ENCODE results near the gene BRICD5.

BRICD5 gene

DNA sequence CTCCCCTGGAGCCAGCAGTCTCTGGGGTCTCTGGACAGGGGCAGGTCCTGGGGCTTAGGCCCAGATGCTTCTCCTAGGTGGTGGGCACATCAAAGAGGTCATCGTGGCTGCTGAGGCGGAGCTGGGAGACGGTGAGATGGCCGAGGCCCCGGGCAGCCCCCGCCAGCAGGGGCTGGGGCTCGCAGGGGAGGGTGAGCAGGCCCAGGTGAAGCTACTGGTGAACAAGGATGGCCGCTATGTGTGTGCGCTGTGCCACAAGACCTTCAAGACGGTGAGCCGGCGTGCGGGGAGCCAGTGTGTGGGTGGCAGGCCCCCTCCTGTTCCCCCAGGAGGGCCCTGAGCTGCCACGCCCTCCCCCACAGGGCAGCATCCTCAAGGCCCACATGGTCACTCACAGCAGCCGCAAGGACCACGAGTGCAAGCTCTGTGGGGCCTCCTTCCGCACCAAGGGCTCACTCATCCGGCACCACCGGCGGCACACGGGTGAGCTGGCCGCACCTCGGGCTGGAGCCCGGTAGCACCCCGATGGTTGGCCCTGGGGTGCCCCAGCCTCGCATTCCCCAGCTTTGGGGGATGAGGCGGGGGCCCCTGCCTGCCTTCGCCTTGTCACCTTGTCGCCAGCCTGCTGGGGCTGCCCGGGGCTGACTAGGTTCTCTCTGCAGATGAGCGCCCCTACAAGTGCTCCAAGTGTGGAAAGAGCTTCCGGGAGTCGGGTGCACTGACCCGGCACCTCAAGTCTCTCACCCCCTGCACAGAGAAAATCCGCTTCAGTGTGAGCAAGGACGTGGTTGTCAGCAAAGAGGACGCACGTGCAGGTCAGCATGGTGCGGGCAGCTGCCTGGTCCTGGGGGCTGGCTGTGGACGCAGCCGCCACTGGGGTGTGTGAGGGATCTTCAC, 21.7 kb upstream of the BRICD5 start:
- no peak overlapping the region for H3K27ac ChIP-seq
- no peak for TF ChIP-seq ZFX (IDR thresholded peaks at IDR 0.05; ENCODE audit: borderline replicate concordance)
- TF ChIP-seq, protein P1, sequence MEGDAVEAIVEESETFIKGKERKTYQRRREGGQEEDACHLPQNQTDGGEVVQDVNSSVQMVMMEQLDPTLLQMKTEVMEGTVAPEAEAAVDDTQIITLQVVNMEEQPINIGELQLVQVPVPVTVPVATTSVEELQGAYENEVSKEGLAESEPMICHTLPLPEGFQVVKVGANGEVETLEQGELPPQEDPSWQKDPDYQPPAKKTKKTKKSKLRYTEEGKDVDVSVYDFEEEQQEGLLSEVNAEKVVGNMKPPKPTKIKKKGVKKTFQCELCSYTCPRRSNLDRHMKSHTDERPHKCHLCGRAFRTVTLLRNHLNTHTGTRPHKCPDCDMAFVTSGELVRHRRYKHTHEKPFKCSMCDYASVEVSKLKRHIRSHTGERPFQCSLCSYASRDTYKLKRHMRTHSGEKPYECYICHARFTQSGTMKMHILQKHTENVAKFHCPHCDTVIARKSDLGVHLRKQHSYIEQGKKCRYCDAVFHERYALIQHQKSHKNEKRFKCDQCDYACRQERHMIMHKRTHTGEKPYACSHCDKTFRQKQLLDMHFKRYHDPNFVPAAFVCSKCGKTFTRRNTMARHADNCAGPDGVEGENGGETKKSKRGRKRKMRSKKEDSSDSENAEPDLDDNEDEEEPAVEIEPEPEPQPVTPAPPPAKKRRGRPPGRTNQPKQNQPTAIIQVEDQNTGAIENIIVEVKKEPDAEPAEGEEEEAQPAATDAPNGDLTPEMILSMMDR (IDR thresholded peaks at IDR 0.05), result no peak

DNA sequence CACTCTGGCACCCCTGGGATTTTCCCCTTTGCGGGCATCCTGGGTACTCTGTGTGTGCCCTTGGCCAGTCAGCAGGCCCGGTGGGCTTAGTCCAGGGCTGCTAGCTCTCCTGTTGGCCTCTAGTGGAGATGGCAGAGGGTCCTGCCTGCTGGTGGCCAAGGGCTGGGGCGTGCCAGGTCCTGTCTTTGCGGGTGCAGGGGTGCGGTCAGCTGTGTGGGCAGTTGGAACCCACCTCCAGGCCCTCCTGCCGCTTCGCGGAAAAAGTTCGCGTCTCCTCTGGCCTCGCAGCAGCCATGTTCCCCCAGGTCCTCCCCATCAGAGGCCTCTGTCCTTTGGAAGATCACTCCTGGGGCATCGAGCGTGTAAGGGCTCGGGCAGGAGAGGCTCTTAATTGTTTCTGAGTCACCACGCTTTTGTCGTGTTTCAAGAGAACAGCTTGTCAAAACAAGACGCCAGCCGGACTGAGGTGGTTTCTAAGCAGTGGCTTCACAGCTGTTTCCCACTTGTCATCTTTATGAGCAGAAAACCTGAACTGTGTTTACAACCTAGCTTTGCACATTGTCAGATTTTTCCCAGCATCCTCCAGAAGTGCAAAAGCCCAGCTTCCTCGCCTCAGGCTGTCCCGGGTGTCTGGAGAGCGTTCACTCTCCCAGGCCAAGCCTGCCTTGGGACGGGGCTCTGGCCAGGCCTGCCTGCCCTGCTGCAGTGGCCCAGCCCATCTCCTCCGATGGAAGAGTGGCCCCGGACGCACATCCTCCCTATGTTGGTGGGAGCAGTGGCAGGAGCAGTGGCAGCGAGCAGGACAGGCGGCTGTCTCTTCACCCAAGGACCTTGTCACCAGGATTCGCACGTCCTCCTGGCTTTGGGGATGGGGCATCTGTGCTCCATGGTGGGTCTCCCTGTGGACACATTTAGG, 20.6 kb upstream of the BRICD5 start:
- no peak overlapping the region for H3K27ac ChIP-seq
- TF ChIP-seq ZFX (IDR thresholded peaks at IDR 0.05; ENCODE audit: borderline replicate concordance), result no peak
- TF ChIP-seq, protein P1 (IDR thresholded peaks at IDR 0.05), result no peak

DNA sequence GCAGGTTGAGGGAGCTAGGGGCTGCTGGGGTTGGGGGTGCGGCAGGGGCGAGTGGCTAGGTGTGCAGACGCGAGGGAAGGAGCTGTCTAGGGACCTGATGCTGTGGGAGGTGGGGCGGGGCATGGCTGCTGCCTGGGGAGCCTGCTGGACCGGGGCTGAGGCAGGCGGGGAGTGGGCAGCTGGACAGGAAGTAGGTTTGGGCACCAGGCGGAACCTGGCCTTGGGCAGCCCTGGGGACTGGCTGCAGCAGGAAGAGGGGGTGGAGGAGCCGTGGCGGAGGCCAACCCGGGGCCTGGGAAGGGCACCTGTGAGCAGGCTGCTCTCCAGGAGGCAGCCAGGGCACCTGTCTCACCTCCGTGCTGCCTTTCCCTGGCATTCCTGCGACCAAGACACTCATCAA, 19.7 kb upstream of the BRICD5 start:
- no peak for TF ChIP-seq ZFX (IDR thresholded peaks at IDR 0.05; ENCODE audit: borderline replicate concordance)
- TF ChIP-seq, protein P1 (IDR thresholded peaks at IDR 0.05), result no peak
- no peak overlapping the region for H3K27ac ChIP-seq

DNA sequence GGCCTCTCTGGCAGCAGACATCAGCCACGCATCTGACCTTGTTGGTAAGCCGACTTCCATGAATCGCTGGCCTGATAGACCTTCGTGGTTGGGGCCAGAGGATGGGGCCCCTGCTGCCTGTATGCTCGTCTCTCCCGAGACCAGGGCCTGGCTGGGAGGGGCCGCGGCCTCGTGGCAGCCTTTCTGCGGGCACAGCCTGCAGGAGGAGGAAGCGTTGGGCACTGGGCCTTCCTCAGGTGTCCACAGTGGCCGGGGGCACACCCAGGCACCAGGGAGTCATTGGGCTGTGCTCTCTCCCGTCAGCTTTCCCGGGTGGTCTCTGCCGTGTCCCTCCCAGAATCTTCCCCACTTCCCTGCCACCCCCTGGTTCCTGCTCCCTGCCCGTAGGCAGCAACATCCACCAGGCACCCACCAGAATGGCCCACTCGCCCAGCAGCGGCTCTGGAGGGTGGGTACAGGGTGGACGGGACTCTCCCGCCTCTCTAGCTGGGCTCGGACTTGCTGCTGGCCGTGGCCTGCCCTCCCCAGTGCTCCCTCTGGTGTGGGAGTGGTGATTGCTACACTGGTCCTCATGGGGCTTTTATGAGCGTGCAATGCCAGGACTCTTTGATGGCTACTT, 19.1 kb upstream of the BRICD5 start:
- no peak overlapping the region for H3K27ac ChIP-seq
- TF ChIP-seq ZFX (IDR thresholded peaks at IDR 0.05; ENCODE audit: borderline replicate concordance), result no peak
- TF ChIP-seq, protein P1 (IDR thresholded peaks at IDR 0.05), result no peak

DNA sequence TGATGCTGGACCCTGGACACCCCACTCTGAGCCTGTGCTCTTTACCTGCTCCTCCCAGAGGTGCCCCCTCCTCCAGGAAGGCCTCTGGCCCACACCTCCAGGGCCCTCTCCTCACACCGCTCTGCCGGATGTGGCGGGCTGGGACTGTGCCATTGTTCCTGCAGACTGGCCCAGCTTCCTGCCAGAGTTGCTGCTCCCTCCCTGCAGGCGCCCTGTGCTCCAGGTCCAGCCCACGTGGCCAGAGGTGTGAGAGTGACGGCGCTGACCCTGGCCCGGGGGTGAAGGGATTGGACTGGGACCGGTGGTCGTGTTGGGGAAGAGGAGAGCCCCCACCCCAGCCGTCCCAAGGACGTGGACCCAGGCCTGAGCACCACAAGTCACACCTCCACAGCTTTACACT, 18.4 kb upstream of the BRICD5 start:
- no peak overlapping the region for H3K27ac ChIP-seq

DNA sequence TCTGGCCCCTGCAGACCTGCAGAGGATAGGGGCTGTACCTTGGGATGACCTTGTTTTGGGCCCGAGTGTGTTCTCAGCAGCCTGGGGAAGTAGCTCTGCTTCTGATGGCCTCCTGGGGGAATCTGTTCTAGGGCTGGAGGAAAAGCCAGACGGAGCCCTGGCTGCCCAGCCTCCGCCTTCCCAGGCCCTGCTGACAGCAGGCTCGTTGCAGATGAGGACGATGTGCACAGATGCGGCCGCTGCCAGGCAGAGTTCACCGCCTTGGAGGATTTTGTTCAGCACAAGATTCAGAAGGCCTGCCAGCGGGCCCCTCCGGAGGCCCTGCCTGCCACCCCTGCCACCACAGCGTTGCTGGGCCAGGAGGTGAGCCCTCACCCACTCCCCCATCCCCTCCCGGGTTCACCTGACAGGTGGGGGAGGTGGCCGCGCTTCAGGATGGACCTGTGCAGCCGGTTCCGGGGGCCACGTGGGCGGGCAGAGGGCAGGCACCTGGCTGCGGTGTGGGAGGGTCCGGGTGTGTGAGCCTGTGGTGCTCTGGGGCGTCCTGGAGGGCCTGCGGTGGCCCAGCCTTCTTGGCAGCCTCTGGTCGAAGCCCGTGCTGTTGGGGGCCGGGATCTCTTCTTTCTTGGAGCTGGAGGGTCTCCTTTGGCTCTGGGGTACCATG, 17.6 kb upstream of the BRICD5 start:
- peak overlapping the region; percentile 95; the same call in 1 of the 2 replicates for H3K27ac ChIP-seq
- TF ChIP-seq, protein P1 (IDR thresholded peaks at IDR 0.05), result no peak
- no peak for TF ChIP-seq ZFX (IDR thresholded peaks at IDR 0.05; ENCODE audit: borderline replicate concordance)

More for the DNA sequence above, 18.4 kb upstream of the BRICD5 start:
- TF ChIP-seq ZFX (IDR thresholded peaks at IDR 0.05; ENCODE audit: borderline replicate concordance), result no peak
- TF ChIP-seq, protein P1 (IDR thresholded peaks at IDR 0.05), result no peak
